Activated CD4-positive, alpha-beta T cell treated with anti-CD3 and anti-CD28 coated beads, Interleukin-2, Interleukin-6, amounts not matched to agents 100 ng/mL and 50 ng/mL, durations not matched to agents 16 hours and 8 hours (primary cell): ENCODE data around the gene IQSEC1.
"Not testable (repeated sequence)": the region's sequence is repeated elsewhere in the genome, so short reads cannot be mapped to it uniquely, and the experiment has no call there.

Experiments
- DNase-seq: peaks from one replicate; pipeline ENCODE4 v3.0.0-alpha.2; 2020

Gene IQSEC1

DNA sequence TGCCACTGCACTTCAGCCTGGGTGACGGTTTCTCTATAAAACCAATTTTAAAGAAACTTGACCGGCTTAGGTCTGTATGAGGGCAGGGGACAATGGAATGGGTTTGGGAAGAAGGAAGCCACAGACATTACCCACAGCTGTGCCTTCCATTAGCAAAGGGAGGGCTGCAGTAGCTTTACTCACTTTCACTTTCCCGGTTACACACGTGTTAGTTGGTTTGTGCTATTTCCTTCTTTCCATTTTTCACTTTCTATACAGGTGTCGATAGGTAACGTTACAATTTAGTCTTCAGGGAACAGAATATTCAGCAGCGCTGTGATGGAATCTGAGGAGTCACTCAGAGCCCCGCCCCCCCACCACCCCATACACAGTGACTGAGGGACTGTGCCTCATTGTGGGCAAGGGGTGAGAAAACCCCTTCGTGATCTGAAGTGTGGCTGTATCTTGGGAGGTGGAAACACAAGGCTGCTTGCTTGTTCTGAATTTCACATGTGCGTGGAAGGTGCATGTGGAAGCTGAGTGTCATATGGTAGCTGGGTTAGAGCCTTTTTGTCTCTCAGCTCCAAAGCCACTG is 187.0 kb downstream of the IQSEC1 start:
- DNase-seq, result no peak

DNA sequence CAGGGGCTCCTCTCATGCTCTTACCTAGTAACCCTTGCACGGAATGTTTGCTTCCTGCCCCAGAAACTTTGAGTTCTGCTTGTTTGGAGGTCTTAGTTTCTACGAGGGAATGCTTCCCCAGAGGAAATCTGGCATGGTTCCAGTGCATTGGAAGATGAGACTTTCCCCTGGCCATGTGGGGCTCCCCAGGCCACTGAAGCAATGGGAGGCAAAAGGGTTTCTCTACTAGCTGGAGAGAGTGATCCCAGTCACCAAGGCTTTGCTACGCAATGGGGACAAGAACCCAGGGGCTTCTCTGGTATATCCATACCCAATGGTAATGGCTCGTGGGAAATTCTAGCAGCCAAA is 187.7 kb downstream of the IQSEC1 start:
- DNase-seq, result no peak

DNA sequence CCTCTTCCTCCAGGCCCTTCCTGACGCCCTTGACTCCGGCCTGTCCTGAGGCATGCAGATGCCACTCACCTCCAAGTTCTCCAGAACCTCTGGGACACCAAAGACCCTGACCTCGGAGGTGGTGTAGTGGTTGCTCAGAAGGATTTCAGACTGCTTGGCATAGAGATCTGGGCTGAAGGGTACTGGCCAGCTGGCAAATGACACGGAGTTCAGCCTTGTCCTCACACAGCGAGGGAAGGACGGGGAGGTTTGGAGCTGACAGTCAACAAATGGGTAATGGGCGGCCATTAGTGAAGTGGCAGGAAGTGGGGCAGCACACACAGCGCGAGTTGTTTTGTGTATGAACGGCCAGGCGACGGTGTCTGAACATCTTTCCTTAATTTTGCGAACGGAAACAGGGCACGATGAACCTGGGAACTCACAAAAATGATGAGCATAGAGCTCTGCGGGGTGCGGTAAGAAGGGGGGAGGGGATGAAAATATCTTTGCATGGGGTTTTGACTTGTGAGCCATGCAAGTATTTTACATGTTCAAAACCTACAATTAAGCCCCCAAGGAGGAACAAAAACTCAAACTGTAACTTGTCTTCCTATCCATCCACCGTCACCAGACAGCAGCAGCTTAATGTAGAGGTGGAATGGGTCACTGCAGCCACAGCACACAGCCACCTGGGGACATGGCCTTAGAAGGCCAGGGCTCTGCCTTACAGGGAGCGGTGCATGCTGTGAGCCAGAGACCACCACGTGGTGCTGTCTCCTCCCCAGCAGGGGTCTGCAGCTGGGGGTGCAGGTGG is 188.2 kb downstream of the IQSEC1 start:
- DNase-seq, result no peak

DNA sequence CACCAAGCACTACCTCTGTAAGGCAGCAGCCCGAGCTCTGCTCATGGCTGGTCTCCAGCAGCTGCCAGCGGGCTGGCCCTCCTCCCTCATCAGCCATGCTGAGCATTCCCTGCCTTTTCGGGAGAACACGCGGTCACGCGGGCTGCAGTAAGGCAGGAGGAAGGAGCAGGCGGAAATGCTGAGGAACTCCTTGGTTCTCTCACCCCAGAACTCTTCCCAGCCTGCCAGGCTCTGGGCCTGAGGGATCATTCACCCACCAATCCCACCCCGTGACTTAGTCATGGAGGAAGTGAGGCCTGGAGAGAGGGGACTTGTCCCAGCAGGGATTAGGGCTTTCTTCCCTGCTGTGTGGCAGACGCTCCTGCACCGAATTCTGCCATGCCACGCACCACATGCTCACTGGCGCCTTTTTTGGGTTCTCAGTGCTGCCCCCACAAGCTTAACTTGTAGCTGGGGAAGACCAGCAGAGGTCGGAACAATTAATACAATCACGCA is 189.0 kb downstream of the IQSEC1 start:
- no peak for DNase-seq

DNA sequence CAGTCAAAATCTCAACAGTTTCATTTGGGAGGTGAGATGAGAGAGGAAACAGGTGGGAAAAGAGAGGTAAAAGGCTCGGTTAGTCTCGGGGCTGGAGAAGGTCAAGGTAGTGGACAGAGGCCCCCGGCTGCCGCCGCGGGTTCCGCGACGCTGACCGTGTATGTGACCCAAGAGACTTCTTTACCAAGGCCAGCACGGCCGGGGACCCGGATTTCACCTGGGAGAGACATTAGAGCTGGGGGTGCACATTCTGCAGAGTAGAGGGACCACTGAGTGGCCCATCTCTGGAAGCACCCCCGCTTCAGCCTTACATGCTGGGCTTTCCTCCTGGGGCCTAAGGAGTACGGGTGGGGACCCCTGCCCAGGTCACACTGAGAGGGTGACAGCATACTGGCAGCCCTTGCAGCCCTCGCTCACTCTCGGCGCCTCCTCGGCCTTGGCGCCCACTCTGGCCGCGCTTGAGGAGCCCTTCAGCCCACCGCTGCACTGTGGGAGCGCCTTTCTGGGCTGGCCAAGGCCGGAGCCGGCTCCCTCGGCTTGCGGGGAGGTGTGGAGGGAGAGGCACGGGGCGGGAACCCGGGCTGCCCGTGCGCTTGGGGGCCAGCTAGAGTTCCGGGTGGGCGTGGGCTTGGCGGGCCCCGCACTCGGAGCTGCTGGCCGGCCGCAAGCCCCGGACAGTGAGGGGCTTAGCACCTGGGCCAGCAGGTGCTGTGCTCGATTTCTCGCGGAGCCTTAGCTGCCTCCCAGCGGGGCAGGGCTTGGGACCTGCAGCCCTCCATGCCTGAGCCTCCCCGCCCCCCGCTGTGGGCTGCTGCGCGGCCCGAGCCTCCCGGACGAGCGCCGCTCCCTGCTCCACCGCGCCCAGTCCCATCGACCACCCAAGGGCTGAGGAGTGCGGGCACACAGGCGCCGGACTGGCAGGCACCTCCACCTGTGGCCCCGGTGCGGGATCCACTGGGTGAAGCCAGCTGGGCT is 190.6 kb downstream of the IQSEC1 start:
- no peak for DNase-seq

DNA sequence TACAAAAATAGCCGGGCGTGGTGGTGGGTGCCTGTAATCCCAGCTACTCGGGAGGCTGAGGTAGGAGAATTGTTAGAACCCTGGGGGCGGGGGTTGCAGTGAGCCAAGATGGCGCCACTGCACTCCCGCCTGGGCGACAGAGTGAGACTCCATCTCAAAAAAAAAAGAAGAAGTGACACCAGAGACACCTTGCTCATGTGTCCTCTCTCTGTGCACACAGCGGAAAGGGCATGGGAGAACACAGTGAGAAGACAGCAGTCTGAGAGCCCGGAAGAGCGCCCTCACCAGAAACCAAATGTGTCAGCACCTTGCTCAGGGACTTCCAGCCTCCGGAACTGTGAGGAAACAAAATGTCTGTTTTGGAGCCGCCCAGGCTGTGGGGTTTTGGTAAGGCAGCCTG is 191.4 kb downstream of the IQSEC1 start:
- not testable (repeated sequence) for DNase-seq

DNA sequence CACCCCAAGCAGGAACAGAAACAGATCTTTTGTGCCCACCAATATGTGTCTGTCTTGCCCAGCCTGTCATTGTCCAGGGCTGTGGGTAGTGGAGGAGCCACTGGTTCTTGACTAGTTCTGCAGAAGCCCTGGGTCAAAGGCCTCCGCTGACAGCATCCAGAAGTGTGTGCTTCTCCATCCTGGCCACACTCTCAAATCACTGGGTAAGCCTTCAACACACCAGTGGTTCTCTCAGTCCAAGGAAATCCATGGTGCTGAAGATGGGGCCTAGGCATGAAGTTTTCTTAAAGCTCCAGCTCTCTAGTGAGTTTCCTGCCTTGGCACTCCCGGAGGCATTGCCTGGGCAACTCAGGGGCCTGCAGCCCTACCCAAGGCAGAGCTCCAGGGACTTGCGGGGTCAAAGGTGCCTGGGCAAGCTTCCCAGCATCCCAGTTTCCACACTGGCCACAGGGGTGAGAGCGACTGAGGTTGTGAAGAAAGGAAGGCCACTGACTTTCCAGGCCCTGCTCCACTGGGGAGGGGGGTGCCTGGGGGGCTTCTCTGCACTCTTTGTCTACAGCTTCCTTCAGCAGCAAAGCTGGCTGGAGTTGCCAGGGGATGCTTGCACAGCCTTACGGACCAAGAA is 193.9 kb downstream of the IQSEC1 start:
- DNase-seq, result no peak

DNA sequence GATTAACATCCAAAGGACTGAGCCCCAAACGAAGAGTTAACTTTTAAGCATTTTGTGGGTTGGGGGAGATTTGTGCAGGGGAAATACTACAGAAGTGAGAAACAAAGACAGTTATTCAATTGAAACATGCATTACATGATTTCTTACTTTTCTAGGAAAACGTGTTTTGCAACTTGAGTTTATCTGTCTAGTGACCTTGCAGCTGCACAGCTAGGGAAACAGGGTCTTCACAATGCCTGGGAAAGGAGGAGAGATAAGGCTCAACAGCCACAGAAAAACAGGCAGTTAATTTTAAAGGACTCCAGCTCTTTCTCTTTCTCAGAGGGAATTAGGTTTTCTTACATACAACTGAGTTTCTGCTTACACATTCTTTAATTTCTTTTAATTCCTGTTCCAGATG is 194.5 kb downstream of the IQSEC1 start:
- DNase-seq, result not testable (repeated sequence)

DNA sequence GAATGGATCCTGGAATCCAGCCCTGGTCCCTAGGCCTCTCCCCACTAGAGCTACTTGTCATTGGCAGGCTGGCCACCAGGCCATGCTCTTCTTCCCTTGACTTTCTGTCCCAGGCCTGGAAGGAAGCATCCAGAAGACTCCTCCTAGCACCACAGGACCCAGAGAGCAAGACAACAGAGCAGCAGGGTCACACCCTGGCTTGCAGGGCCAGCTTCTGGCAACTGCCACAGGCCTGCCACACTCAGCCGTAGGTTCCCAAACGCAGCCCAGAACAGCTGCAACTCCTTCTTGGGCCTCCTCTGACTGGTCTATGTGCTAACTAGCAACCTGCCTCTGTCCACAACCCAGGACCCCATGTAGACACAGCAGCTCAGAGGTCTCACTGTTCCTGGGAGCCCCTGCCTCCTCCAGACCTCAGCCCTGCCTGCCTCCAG is 195.1 kb downstream of the IQSEC1 start:
- DNase-seq, result no peak

DNA sequence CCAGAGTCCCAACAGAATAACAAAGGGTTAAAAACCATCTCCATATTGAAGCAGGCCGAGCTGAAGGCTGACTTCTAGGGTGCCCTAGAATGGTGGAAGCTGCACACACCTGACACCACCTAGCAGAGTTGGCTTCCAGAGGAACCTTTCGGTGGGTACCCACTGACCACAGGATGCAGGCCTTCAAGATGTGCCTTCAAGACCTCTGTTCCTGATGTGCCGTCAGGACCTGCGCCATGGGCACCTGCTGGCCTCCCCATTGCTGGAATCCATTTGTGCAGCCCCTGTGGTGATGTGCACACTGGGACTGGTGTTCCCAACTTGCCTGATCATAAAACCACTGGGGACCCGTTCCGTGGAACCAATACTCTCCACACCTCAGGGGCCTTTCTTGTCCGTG is 196.2 kb downstream of the IQSEC1 start:
- no peak for DNase-seq

DNA sequence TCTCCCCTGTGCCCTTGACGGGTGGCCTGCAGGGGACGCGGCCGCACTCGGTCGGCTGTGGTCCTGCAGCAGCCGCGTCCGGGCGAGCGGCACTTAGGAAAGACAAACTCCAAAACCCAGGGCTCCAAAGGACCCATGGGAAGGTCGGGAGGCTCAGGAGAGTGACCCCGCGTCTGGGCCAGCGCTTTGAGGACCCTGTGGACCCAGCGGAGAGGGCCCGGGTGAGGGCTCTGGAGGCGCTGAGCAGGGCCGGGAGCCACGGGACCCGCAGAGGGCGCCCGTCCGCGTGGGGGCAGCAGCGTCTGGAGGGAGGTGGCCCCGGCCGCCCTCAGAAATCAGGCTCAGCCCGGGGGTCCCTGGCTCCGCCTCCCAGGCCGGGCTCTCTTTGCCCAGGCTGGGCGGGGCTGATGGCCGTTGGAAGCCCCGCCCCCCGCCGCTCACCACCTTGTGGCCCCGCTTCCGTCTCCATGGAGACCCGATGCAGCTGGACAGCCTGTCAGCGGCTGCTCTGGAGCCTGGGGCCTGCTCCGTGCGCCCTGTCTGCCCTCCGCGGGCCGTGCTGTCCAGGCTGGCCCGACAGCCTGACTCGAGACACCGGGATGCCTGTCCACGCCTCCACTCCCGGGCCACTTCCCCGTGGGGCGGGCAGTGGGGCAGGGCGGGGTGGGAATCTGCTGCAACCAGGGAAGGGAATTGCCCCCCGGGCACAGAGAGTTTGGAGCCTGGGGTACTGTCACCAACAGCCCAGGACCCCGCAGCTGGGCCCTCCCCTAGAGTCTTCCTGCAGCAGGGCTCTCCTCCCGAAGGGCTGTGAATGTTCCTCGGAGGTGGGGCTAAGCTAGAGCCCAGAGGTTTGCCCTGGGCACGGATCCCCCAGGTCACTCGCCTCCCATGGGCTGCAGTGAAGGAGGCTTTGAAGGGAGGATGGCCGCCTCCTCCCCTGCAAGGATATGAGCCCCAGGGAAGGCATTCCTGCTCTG is 197.1 kb downstream of the IQSEC1 start:
- DNase-seq, result no peak

DNA sequence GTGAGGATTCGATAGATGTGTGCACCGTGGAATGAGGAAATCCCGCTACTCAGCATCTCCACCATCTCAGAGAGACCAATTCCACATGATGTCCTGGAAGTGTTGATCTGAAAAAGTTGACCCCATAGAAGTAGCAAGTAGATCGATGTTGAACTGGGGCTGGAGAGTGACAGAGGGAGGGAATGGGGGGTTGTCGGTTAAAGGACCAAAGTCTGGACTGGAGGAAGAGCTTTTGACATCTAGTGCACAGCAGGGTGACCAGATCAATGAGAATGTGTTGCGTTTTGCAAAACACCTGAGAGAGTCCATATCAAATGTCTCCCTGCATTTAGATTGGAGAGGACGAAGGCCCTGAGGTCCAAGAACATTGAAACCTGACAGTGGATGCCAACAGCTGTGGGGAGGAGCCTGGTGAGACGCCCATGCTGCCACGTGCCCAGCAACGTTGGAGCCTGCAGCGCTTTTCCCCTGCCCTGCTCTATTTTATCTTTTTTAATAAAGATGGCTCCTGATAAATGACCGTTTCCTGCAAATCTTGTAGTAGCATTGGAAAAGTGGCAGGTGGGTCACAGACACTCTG is 201.7 kb downstream of the IQSEC1 start:
- no peak for DNase-seq

DNA sequence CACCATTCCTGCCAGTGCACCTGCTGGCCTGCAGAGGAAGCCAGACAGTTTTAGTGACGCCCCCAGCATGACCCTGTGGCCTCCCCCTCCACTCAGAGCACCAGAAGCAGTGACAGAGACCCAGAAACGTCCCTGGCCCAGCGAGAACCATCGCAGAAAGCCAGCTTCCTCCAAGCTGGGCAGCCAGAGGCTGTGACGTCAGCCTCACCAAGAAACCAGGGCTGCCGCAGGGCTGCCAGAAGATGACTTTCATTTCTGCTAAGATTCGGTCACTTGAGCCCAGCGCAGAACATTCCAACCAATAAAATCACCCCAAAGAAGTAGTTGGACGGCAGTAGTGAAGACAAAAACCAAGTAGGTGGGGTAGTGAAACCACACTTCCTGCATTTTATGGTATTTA is 202.3 kb downstream of the IQSEC1 start:
- DNase-seq, result peak; percentile 9

DNA sequence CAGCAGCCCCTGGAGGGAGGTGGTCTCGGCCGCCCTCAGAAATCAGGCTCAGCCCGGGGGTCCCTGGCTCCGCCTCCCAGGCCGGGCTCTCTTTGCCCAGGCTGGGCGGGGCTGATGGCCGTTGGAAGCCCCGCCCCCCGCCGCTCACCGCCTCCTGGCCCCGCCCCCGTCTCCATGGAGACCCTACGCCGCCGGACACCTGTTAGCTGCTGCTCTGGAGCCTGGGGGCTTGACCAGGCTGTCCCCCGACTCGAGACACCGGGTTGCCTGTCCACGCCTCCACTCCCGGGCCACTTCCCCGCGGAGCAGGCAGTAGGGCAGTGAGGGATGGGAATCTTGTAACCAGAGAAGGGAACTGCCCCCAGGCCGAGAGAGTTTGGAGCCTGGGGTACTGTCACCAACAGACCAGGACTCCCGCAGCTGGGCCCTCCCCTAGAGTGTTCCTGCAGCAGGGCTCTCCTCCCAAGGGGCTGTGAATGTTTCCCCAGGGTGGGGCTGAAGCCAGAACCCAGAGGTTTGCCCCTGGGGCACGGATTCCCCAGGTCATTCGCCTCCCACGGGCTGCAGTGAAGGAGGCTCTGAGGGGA is 204.1 kb downstream of the IQSEC1 start:
- DNase-seq, result peak; percentile 45

DNA sequence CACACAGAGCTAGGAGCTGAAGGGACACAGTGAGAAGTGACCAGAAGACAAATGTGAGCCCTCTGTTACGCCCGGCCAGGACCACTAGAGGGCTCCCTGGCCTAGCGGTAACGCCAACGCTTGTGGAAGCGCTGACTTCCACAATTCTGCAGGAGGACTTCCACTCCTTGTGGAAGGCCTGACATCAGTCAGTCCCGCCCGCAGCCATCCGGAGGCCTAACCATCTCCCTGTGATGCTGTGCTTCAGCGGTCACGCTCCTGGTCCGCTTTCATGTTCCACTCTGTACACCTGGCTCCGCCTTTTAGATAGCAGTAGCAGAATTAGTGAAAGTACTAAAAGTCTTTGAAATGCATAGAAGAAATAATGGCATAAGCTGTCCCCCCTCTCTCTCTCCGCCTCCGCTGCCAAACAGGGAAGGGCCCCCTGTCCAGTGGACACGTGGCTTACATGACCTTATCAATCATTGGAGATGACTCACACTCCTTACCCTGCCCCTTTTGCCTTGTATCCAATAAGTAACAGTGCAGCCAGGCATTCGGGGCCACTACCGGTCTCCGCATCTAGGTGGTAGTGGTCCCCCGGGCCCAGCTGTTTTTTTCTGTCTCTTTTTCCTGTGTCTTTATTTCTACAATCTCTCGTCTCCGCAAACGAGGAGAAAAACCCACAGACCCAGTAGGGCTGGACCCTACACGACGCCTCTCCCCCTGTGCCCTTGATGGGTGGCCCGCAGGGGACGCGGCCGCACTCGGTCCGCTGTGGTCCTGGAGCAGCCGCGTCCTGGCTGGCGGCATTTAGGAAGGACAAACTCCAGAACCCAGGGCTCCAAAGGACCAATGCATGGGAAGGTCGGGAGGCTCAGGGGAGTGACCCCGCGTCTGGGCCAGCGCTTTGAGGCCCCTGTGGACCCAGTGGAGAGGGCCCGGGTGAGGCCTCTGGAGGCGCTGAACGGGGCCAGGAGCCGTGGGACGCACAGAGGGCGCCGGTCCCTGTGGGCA is 204.9 kb downstream of the IQSEC1 start:
- DNase-seq, result peak; percentile 71

DNA sequence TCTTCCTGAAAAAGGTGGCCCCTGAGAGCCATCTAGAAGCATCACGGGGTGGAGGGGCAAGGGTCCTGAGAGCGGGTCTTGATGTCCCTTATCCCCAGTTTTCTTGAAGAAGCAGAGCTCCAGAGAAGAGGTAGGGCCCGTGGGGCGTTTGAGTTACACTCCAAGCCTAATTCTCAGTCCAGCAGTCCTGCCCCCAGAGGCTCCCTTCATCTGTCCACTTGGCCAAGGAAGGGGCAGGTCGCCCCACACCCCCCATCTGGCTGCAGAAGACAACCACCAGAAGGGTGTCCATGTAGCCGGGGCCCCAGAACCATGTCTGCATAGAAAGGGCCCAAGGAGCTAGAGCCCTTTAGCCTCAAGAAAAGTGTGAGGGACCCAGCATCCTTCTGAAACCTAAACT is 206.4 kb downstream of the IQSEC1 start:
- DNase-seq, result no peak

DNA sequence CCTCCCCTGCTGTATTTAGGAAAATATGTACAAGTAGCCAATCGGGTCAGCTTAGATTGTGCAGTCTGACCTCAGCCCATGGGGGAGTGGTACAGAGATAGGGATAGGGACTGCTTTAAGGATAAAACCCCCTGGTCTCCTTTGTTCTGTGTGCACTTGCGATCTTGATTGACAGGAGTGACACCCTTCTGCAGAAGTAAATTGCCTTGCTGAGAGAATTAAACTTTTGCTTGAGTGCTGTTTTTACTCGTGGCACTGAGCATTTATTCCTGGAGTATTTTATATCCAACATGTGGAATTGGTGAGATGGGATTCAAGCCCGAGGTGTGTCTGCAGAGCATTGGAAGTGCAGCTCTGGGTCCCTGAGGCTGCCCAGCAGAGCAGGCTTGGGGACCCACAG is 208.0 kb downstream of the IQSEC1 start:
- no peak for DNase-seq

DNA sequence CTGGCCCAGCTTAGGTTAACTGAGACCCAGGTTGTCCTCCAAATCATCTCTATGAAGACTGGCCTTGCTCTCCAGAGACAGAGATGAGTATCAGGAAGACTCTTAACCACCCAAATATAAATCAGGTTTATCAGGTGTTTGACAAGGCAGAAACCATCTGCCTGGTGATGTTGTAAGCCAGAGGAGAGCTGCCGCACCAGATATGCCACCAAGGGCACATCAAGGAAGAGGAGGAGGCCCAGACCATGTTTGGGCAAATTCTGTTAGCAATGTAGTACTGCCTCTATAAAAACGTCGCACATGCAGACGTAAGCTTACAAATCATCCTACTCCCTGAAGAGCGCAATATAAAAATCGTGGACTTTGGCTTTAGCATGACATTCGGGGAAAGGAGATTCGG is 210.8 kb downstream of the IQSEC1 start:
- DNase-seq, result no peak

DNA sequence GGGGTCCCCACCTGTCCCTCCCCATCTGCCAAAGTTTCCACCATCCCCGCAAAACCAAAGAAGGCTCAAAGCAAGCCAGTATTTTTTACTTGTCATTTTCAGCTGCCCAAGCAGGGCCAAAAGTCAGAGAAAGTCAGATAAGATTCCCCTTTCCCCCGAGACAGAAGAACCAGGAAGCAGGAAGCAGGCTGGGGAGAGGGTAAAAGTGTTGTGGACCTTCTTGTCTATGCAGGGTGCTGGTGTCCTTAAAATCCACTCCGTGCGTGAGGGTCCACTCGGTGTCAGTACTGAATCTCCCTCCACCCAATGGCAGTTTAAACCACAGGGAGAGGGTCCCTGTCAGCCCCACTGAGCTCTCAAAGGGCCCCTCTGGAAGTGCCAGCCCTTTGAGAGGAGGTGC is 211.6 kb downstream of the IQSEC1 start:
- DNase-seq, result no peak

DNA sequence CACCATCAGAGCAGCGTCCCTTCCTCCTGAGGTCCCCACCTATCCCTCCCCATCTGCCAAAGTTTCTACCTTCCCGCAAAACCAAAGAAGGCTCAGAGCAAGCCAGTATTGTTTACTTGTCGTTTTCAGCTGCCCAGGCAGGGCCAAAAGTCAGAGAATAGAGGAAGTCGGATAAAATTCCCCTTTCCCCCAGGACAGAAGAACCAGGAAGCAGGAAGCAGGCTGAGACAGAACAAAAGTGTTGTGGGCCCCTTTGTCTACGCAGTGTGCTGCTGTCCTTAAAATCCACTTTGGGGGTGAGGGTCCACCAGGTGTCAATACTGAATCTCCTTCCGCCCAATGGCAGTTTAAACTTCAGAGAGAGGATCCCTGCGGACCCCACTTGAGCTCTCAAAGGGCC is 213.4 kb downstream of the IQSEC1 start:
- DNase-seq, result no peak
